GM10248 (cell line): ENCODE data around the gene PPP4R4.

Experiments used
- CTCF ChIA-PET: fragments of 300-600 bp; sonication (Branson Sonifier 250); formaldehyde crosslinking; extraction: SDS; loops from one replicate; lab custom pipeline; 2021; ENCODE audit warnings: antibody characterized with exemption; lab: Yijun Ruan, JAX
- POLR2A ChIA-PET: fragments of 350-650 bp; sonication (Branson Sonifier 250); formaldehyde crosslinking; extraction: SDS; loops from one replicate; lab custom pipeline; 2020; ENCODE audit warnings: antibody characterized with exemption; lab: Yijun Ruan, JAX
- DNase-seq: peaks from one replicate; pipeline ENCODE4 v3.0.0; 2012; ENCODE audit errors: extremely low spot score
- CTCF ChIP-seq: IDR thresholded peaks from 2 replicates; pipeline ENCODE4 v1.5.1; 2012; ENCODE audit warnings: mild to moderate bottlenecking, low read depth; ENCODE audit errors: extremely low read depth, missing control alignments, control extremely low read depth

The PPP4R4 gene

GRCh38 chr14:94173885-94174603, at the start of gene PPP4R4:
PPP4R4 (plus strand) TSS chr14:94174322; CDS start chr14:94174466, 144 bp downstream.
- DNase-seq = peak; percentile 93
- POLR2A ChIA-PET = no interaction called here
- CTCF ChIA-PET = interaction anchor here (1.6 to 2.6 kb wide), 5 partner anchors 18 to 138 kb away, joined by 3 to 11 read pairs (median 5); no protein-coding TSS in a partner anchor
- no peak for TF ChIP-seq CTCF

- TF ChIP-seq CTCF = no peak
- ChIA-PET POLR2A (interaction anchor here (0.6 to 0.7 kb wide), 2 partner anchors 548 to 694 kb away, joined by 3 to 6 read pairs; partner anchors contain the start of gene UNC79), CTCF (interaction anchor here (0.7 to 6.8 kb wide), 4 partner anchors 8 to 55 kb away, joined by 3 to 46 read pairs (median 6); no protein-coding TSS in a partner anchor)
- no peak for DNase-seq
Observed at GRCh38 chr14:94124582-94125377, 49.3 kb upstream of the PPP4R4 start.

- POLR2A ChIA-PET = no interaction called here
- no peak for TF ChIP-seq CTCF
- CTCF ChIA-PET = interaction anchor here (0.9 to 6.8 kb wide), 3 partner anchors 12 to 90 kb away, joined by 3 to 46 read pairs (median 8); no protein-coding TSS in a partner anchor
- DNase-seq = no peak
Observed at GRCh38 chr14:94125659-94126418, 48.3 kb upstream of the PPP4R4 start.

- no peak for TF ChIP-seq CTCF
- DNase-seq = no peak
- POLR2A ChIA-PET = no interaction called here
- CTCF ChIA-PET = interaction anchor here (6.8 kb wide), 1 partner anchor 11 kb away, joined by 46 read pairs; no protein-coding TSS in a partner anchor
Observed at GRCh38 chr14:94126419-94126677, 47.8 kb upstream of the PPP4R4 start.

- DNase-seq = no peak
- ChIA-PET POLR2A (no interaction called here), CTCF (interaction anchor here (2.6 to 6.8 kb wide), 2 partner anchors 11 to 90 kb away, joined by 15 to 46 read pairs; no protein-coding TSS in a partner anchor)
- TF ChIP-seq CTCF = no peak
Observed at GRCh38 chr14:94126800-94127199, 47.3 kb upstream of the PPP4R4 start.

GRCh38 chr14:94127330-94127729, 46.8 kb upstream of the PPP4R4 start:
- DNase-seq = no peak
- ChIA-PET CTCF (interaction anchor here (1.5 to 6.8 kb wide), 4 partner anchors 10 to 90 kb away, joined by 5 to 46 read pairs (median 10); no protein-coding TSS in a partner anchor), POLR2A (no interaction called here)
- no peak for TF ChIP-seq CTCF
